NCI-H2107 (cell line): ENCODE measurements around the gene SAMD4A.

ENCODE experiments used
- DNase-seq: peaks from one replicate; lab custom pipeline; 2025; lab: John Stamatoyannopoulos, UW

The SAMD4A gene

GRCh38 chr14:54566410-54567223, at the start of gene SAMD4A:
SAMD4A (plus strand) TSS chr14:54567128; CDS start chr14:54567917, 789 bp downstream.
- DNase-seq = peak; percentile 6

GRCh38 chr14:54524410-54524809, 42.5 kb upstream of the SAMD4A start:
- DNase-seq = no peak

- no peak for DNase-seq
These were observed 38.0 kb upstream of the SAMD4A start for GRCh38 chr14:54528973-54529372.

- no peak for DNase-seq
These were observed 37.1 kb upstream of the SAMD4A start for GRCh38 chr14:54529811-54530210.

- no peak for DNase-seq
These were observed 34.6 kb upstream of the SAMD4A start for GRCh38 chr14:54532111-54533012.

GRCh38 chr14:54533100-54533499, 33.8 kb upstream of the SAMD4A start:
- DNase-seq = no peak

- DNase-seq = no peak
These were observed 31.8 kb upstream of the SAMD4A start for GRCh38 chr14:54535126-54535525.

GRCh38 chr14:54535646-54536045, 31.3 kb upstream of the SAMD4A start:
- DNase-seq = no peak

GRCh38 chr14:54537651-54538050, 29.3 kb upstream of the SAMD4A start:
- no peak for DNase-seq

- no peak for DNase-seq
These were observed 28.9 kb upstream of the SAMD4A start for GRCh38 chr14:54538055-54538454.

GRCh38 chr14:54547583-54547982, 19.3 kb upstream of the SAMD4A start:
- DNase-seq = no peak

- no peak for DNase-seq
These were observed 18.4 kb upstream of the SAMD4A start for GRCh38 chr14:54548491-54548890.

- no peak for DNase-seq
These were observed 17.1 kb upstream of the SAMD4A start for GRCh38 chr14:54549862-54550261.

GRCh38 chr14:54550514-54550913, 16.4 kb upstream of the SAMD4A start:
- no peak for DNase-seq

GRCh38 chr14:54554401-54554800, 12.5 kb upstream of the SAMD4A start:
- no peak for DNase-seq

GRCh38 chr14:54555651-54556050, 11.3 kb upstream of the SAMD4A start:
- DNase-seq = no peak

- no peak for DNase-seq
These were observed 10.4 kb upstream of the SAMD4A start for GRCh38 chr14:54556535-54556934.

- no peak for DNase-seq
These were observed 4.6 kb upstream of the SAMD4A start for GRCh38 chr14:54562334-54562733.

- peak; percentile 21 for DNase-seq
These were observed 2.7 kb upstream of the SAMD4A start for GRCh38 chr14:54564071-54564867.

- DNase-seq = peak; percentile 52
These were observed 1.8 kb upstream of the SAMD4A start for GRCh38 chr14:54564868-54565784.

GRCh38 chr14:54565785-54566409, 1.0 kb upstream of the SAMD4A start:
- peak; percentile 37 for DNase-seq
